ENCODE data around the gene GNA15. TPM values are rescaled to one million over a fixed set of nuclear protein-coding genes. Genes with fewer than 3 reads are reported as not detected.

The GNA15 gene
- total and polyA plus RNA-seq, 2 of the 8 experiments (the other 6 are each of a cell fraction or from before 2014, with no cell fraction given), result 0.26 to 0.45 TPM

DNA sequence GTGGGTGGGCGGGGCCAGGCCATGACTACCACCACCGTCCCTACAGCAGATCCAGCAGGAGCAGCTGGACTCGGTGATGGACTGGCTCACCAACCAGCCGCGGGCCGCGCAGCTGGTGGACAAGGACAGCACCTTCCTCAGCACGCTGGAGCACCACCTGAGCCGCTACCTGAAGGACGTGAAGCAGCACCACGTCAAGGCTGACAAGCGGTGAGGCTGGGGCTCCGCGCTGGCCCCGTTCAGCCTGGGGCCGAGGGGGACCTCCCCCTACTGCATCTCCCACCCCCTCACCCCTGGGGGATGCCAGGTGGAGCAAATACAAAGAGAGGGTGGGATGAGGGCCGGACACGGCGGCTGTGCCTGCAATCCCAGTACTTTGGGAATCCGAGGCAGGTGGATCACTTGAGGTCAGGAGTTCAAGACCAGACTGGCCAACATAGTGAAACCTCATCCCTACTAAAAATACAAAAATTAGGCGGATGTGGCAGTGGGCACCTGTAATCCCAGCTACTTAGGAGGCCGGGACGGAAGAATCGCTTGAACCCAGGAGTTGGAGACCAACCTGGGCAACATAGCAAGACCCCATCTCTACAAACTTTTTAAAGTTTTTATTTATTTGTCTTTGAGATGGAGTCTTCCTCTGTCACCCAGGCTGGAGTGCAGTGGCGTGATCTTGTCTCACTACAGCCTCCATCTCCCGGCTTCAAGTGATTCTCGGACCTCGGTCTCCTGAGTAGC is 70.6 kb downstream of the GNA15 start:
- CTCF ChIA-PET (ENCODE audit: partially characterized antibody), result interaction anchor here (1.0 to 2.2 kb wide), 3 partner anchors 15 to 255 kb away, joined by 3 to 8 read pairs (median 5); no protein-coding TSS in a partner anchor
- POLR2A ChIA-PET (ENCODE audit: partially characterized antibody), result no interaction called here
- FAIRE-seq, result no peak
- TF ChIP-seq ASH2L (IDR thresholded peaks at IDR 0.05; ENCODE audit: low read length), result no peak
- TF ChIP-seq SRF (IDR thresholded peaks at IDR 0.05; ENCODE audit: low read depth, low read length), result no peak
- TF ChIP-seq CHD1 (IDR thresholded peaks at IDR 0.05; ENCODE audit: low read depth, low read length), result no peak
- no peak for TF ChIP-seq NRF1 (IDR thresholded peaks at IDR 0.05; ENCODE audit: low read depth, low read length)
- no peak for TF ChIP-seq CBX8 (IDR thresholded peaks at IDR 0.05; ENCODE audit: borderline replicate concordance, low read depth, low read length)
- TF ChIP-seq TAF7 (optimal IDR thresholded peaks at IDR 0.05; ENCODE audit: borderline replicate concordance, low read depth, low read length), result no peak
- TF ChIP-seq SIRT6 (IDR thresholded peaks at IDR 0.05; ENCODE audit: low read length), result no peak
- no peak for TF ChIP-seq TBP (IDR thresholded peaks at IDR 0.05; ENCODE audit: low read depth, low read length)
- no peak for TF ChIP-seq CTBP2 (IDR thresholded peaks at IDR 0.05; ENCODE audit: borderline replicate concordance, insufficient read depth, insufficient read length, low read length)
- TF ChIP-seq JUND (IDR thresholded peaks at IDR 0.05; ENCODE audit: low read length), result no peak
- no peak for TF ChIP-seq GTF2F1 (IDR thresholded peaks at IDR 0.05; ENCODE audit: borderline replicate concordance, low read depth, low read length)
- TF ChIP-seq POLR2A (IDR thresholded peaks at IDR 0.05; ENCODE audit: control extremely low read depth in 1 of 2, low read depth in 2 of 2, low read length in 2 of 2), result no peak
- TF ChIP-seq BCL11A (IDR thresholded peaks at IDR 0.05; ENCODE audit: low read depth in 2 of 2, low read length in 2 of 2), result no peak

More for the DNA sequence above, 70.6 kb downstream of the GNA15 start:
- Histone ChIP-seq H3K9me3 (ENCODE audit: insufficient read depth in 2 of 2, low read depth in 1 of 2, low read length in 1 of 2) (no peaks in the 10 kb centered on the region), H3K4me3 (ENCODE audit: extremely low read depth in 1 of 4, insufficient read depth in 2 of 4, low read depth in 3 of 4, low read length in 4 of 4) (no peak overlapping the region), H3K79me1 (ENCODE audit: low read depth, low read length) (no peaks in the 10 kb centered on the region), H3K27me3 (replicated peaks in 1 of 4; ENCODE audit: control insufficient read depth in 3 of 4, extremely low read depth in 1 of 4, insufficient read depth in 3 of 4, low read length in 3 of 4) (no peaks in the 10 kb centered on the region), H2BK5ac (ENCODE audit: low read depth, low read length) (no peak overlapping the region), H3K27ac (ENCODE audit: low read depth, low read length) (no peak overlapping the region), H4K91ac (replicated peaks; ENCODE audit: insufficient read length, low read length) (no peak overlapping the region), H2BK20ac (ENCODE audit: low read length) (no peak overlapping the region), H4K5ac (ENCODE audit: insufficient read length, low read depth, low read length) (no peak overlapping the region), H4K8ac (ENCODE audit: extremely low read depth, insufficient read depth, low read length) (no peak overlapping the region), H3K79me2 (ENCODE audit: control insufficient read depth in 1 of 2, insufficient read depth in 2 of 2, low read length in 2 of 2) (no peaks in the 10 kb centered on the region), H3K4me2 (ENCODE audit: insufficient read depth in 1 of 2, low read depth in 2 of 2, low read length in 2 of 2) (no peak overlapping the region), H2BK120ac (replicated peaks; ENCODE audit: low read depth, low read length) (no peak overlapping the region), H3K23me2 (ENCODE audit: low read depth, low read length) (no peaks in the 10 kb centered on the region), H3K36me3 (ENCODE audit: control insufficient read depth in 2 of 4, insufficient read depth in 4 of 4, low read length in 3 of 4) (peaks cover 3 to 50% (median 17%) of the 10 kb centered on the region in 4 experiments; a peak in 5 of 8 replicates), H2BK15ac (ENCODE audit: low read length) (no peak overlapping the region), H3K14ac (ENCODE audit: insufficient read length) (no peak overlapping the region), H3K4ac (replicated peaks; ENCODE audit: insufficient read length, low read depth, low read length) (no peak overlapping the region), H2BK12ac (ENCODE audit: low read depth, low read length) (no peak overlapping the region), H2AFZ (ENCODE audit: low read length) (no peak overlapping the region), H4K20me1 (replicated peaks in 1 of 2; ENCODE audit: control insufficient read depth in 1 of 2, insufficient read depth in 2 of 2, low read length in 2 of 2) (peaks cover 0 to 18% of the 10 kb centered on the region in 2 experiments), H2AK5ac (ENCODE audit: low read depth, low read length) (no peak overlapping the region), H3K4me1 (replicated peaks in 1 of 4; ENCODE audit: control insufficient read depth in 3 of 4, insufficient read depth in 4 of 4, low read length in 3 of 4) (peaks cover 0 to 5% (median 0%) of the 10 kb centered on the region in 4 experiments; a peak in 2 of 7 replicates), H3K9ac (replicated peaks in 1 of 4; ENCODE audit: extremely low read depth in 1 of 4, low read depth in 3 of 4, low read length in 3 of 4) (no peak overlapping the region), H3K23ac (ENCODE audit: insufficient read length) (no peak overlapping the region), H3K18ac (ENCODE audit: extremely low read depth, low read length) (no peak overlapping the region), H3K56ac (replicated peaks; ENCODE audit: insufficient read length, low read depth, low read length) (no peak overlapping the region)
- WGBS, 2 experiments (ENCODE audit: extremely low coverage in 1 of 2, insufficient coverage in 1 of 2, insufficient read length in 1 of 2, insufficient replicate concordance in 2 of 2, low coverage in 1 of 2, low lambda C conversion rate in 2 of 2, missing lambda C conversion rate in 1 of 2), result 97% methylated on average over 14 of the region's 28 CpGs; no CpG with 5 or more reads in 1 of the 2 experiments
- DNase-seq (ENCODE audit: low read depth in 1 of 2, low spot score in 2 of 2), result no peak
